ENCODE measurements around the gene PLA2G3. TPM values are rescaled to one million over a fixed set of nuclear protein-coding genes. Genes with fewer than 3 reads are reported as not detected.

The PLA2G3 gene
- total RNA-seq, 1 donor from 2014 or later: not detected

DNA sequence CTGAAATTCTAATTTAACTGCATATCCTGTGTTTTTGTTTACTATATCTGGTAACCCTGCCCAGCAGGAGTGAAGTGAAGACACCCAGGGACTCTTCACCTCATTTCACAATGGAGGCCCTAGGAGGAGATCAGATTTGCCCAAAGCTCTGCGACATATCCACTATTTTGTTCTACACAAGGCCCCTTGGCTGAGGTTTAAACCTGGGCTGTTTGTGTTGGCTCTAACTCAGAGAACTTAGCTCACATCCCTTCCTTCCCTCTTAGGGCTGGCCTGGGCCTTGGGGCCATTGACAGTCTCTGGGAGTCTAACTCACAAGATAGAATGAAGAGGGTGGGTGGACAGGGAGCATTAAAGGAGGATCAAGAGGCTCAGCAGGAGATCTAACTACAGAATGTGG, 8.2 kb upstream of the PLA2G3 start:
- no peak for DNase-seq (ENCODE audit: low spot score)

DNA sequence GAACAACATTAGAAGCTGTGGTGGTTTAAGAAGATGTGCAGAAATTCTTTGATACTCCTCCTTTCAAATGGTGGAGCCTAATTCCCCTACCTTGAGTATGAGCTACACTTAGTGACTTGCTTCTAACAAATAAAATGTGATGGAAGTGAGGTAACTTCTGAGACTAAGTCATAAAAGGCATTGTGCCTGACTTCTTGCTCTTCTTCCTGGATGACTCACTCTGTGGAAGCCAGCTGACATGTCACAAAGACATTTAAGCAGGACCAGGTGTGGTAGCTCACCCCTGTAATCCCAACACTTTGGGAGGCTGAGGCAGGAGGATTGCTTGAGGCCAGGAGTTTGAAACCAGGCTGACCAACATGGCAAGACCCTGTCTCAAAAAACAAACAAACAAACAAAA, 3.9 kb upstream of the PLA2G3 start:
- DNase-seq (ENCODE audit: low spot score): no peak

GRCh38 chr22:31143537-31143936, 3.2 kb upstream of the PLA2G3 start:
- DNase-seq (ENCODE audit: low spot score): no peak

- DNase-seq (ENCODE audit: low spot score): no peak
Measured at GRCh38 chr22:31143038-31143437, 2.7 kb upstream of the PLA2G3 start.

DNA sequence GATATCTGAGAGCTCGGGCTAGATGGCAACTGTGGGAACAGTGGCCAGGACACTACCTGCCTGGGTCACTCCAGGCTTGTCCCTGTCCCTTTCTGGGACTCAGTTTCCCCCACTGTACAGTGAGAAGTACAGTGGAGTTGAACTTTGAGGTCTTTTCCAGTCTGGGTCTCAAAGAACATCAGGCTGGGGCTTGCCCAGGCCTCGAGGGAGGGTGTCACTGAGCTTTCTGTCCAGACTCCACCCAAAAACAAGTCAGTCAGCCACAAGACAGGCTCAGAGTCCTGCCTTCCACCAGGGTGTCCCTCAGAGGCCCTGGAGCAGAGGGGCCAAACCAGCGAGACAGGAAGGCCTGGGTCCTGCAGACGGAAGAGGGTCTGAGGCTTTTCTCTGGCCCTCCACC, 2.0 kb upstream of the PLA2G3 start:
- no peak for DNase-seq (ENCODE audit: low spot score)

- no peak for DNase-seq (ENCODE audit: low spot score)
Measured at GRCh38 chr22:31141551-31141950, 1.2 kb upstream of the PLA2G3 start.

- DNase-seq (ENCODE audit: low spot score): no peak
Measured at GRCh38 chr22:31140746-31141145, 438 bp upstream of the PLA2G3 start.

- DNase-seq (ENCODE audit: low spot score): no peak
Measured at GRCh38 chr22:31139066-31139465, 1.2 kb downstream of the PLA2G3 start.

- DNase-seq (ENCODE audit: low spot score): no peak
Measured at GRCh38 chr22:31138126-31138525, 2.2 kb downstream of the PLA2G3 start.

DNA sequence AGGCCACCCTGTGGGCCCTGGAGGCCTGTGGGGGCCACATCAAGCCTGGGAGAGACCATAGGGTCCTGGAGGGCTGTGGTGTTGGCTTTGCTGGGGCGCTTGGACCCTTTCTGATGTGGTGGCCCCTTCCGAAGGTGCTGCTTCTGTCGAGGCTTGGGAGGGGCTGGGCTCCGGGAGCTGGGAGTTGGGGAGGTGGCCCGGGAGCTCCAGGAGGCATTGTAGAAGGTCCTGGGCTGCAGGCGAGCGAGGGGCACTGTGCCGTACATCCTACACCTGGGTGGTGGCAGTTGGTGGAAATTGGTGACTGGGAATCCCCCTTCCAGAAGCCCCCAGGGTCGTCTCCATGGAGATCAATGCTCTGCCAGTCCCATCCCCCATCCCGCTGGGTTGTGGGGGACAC, 2.6 kb downstream of the PLA2G3 start:
- no peak for DNase-seq (ENCODE audit: low spot score)

DNA sequence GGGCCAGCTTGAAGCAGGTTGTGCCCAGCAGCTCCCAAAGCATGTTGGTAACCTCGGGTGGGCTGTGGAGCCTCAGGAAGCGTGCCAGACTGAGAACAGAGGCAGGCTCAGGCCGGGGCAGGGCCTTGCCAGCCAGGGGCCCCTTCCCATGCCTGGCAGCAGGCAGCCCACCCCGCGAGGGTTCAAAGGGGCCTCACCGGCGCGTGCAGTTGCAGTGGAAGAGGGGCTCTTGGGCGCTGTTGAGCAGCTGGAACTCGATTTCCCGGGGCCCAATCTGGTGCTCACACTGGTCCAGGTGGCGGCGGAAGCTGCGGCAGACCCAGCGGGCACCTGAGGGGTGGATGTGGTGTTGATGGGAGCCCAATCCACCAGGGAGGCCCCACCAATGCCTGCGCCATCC, 3.6 kb downstream of the PLA2G3 start:
- DNase-seq (ENCODE audit: low spot score): no peak

DNA sequence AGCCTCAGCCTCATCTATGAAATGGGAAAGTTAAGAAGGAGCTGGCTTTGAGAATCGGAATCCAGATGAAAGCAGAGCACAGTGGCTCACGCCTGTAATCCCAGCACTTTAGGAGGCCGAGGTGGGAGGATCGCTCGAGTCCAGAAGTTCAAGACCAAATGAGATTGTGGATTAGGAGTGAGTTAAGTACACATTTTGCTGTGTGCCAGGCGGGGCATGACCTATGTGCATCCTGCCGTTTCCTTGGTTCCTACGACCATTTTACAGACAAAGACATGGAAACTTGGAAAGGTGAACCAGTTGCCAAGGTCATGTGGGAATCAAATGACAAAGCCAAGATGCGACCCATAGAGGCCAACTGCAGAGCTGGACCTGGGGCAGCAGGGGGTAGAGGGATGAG, 4.2 kb downstream of the PLA2G3 start:
- no peak for DNase-seq (ENCODE audit: low spot score)

- no peak for DNase-seq (ENCODE audit: low spot score)
Measured at GRCh38 chr22:31135706-31136105, 4.6 kb downstream of the PLA2G3 start.

DNA sequence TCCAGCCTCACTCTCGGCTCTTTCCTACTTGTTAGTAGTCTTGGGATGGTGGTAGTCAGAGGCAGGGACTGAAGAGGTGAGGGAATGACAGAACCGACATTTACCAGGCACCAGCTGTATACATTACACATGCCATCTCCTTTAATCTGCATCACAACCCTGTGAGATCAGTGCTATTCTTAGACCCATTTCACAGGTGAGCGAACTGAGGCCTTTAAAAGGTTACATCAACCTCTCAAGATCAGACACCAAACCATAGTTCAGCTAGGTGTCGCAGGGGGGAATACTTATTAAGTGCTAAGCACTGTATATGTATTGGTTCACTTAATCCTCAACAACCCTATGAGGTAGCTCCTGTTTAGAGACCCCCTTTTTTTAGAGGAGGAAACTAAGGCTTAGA, 5.6 kb downstream of the PLA2G3 start:
- DNase-seq (ENCODE audit: low spot score): no peak

DNA sequence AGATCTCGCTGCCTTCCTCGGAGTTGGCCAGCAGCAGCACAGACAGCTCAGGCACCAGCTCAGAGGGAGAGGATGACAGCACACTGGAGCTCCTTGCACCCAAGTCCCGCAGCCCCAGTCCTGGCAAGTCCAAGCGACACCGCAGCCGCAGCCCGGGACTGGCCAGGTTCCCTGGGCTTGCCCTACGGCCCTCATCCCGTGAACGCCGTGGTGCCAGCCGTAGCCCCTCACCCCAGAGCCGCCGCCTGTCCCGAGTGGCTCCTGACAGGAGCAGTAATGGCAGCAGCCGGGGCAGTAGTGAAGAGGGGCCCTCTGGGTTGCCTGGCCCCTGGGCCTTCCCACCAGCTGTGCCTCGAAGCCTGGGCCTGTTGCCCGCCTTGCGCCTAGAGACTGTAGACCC, 6.4 kb downstream of the PLA2G3 start:
- DNase-seq (ENCODE audit: low spot score): no peak

GRCh38 chr22:31130873-31131272, 9.4 kb downstream of the PLA2G3 start:
- no peak for DNase-seq (ENCODE audit: low spot score)

- no peak for DNase-seq (ENCODE audit: low spot score)
Measured at GRCh38 chr22:31128156-31128555, 12.2 kb downstream of the PLA2G3 start.

- no peak for DNase-seq (ENCODE audit: low spot score)
Measured at GRCh38 chr22:31127181-31127772, 13.0 kb downstream of the PLA2G3 start.

GRCh38 chr22:31126869-31127175, 13.5 kb downstream of the PLA2G3 start:
- no peak for DNase-seq (ENCODE audit: low spot score)

DNA sequence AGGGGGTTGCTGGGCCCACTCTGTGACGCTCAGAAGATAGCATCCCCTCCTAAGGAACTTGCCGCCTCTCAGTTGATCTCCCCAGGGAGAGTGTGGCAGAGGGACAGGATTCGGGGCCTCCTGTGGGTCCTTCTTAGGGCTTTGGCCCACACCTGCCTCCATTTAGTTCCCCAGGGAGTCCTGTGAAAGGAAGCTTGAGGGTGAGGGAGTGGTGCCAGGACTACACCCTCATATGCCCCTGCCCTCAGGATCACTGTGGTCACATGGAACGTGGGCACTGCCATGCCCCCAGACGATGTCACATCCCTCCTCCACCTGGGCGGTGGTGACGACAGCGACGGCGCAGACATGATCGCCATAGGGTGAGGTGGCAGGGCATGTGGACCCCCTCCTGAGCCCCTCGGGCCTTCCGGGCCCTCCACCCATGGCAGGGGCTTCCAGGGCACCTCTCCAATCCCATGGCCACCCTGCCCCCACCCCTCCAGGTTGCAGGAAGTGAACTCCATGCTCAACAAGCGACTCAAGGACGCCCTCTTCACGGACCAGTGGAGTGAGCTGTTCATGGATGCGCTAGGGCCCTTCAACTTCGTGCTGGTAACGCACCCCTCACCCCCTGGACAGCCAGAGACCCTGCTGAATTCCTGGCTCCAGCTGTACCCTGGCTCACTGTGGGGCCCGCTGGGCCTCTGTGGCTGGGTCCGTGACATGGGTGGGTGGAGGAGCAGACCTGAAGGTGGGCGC, 14.0 kb downstream of the PLA2G3 start:
- no peak for DNase-seq (ENCODE audit: low spot score)

- DNase-seq (ENCODE audit: low spot score): no peak
Measured at GRCh38 chr22:31125521-31126117, 14.7 kb downstream of the PLA2G3 start.

GRCh38 chr22:31124811-31125465, 15.4 kb downstream of the PLA2G3 start:
- no peak for DNase-seq (ENCODE audit: low spot score)

DNA sequence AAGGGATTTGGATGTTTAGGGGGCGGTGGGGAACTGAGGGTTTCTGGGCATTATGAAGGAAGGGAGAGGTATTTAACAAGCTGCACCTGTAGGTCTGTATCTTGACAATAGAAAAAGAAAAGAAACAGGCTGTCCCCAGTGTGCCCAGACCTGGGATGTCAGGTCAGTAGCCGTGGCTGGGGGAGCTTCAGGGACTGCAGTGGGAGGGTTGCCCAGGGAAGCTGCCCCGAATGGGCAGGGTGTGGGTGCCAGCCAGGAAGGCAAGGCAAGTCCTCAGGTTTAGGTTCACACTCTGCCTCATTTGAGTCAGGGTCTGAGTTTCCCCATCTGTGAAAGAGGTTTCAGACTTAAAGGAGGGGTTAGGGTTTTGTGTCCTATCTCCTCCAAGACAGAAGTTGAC, 16.0 kb downstream of the PLA2G3 start:
- no peak for DNase-seq (ENCODE audit: low spot score)
